ENCODE data around the gene ARVCF. TPM values are rescaled to one million over a fixed set of nuclear protein-coding genes. Genes with fewer than 3 reads are reported as not detected.

ARVCF gene
- total RNA-seq, 1 experiment from 2014 or later = 4.3 TPM

DNA sequence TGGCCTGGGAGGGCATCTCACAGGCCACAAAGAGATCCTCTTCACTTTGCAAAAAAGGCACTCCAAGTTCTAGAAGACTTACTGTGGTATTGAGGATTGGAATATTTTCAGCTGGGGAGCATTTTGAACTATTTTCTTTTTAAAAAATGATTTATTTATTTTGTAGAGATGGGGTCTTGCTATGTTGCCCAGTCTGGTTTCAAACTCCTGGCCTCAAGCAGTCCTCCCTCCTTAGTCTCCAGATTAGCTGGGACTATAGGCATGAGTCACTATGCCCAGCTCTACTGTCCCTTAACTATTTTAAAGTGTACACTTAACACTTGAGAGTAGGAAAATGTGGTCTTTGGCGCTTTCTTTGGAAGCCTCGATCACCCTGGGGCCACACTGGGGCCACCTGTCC is 38.5 kb upstream of the ARVCF start:
- Histone ChIP-seq H3K36me3 (ENCODE audit: insufficient read depth, low read length) (peaks cover 3% of the 10 kb centered on the region; the same call in 1 of the 2 replicates), H3K9me2 (replicated peaks; ENCODE audit: insufficient read depth, low read length) (no peaks in the 10 kb centered on the region), H3K4me3 (ENCODE audit: low read length) (no peak overlapping the region), H3K27me3 (ENCODE audit: low read length) (no peaks in the 10 kb centered on the region), H3K4me2 (ENCODE audit: low read depth, low read length, poor library complexity, severe bottlenecking) (no peak overlapping the region), H3K9me3 (ENCODE audit: low read length) (no peaks in the 10 kb centered on the region), H4K20me1 (ENCODE audit: insufficient read depth, low read depth, low read length) (no peaks in the 10 kb centered on the region), H3K4me1 (ENCODE audit: low read length) (no peaks in the 10 kb centered on the region), H3K9ac (ENCODE audit: low read length) (no peak overlapping the region), H3K27ac (ENCODE audit: low read length) (no peak overlapping the region), H2AFZ (ENCODE audit: low read length) (no peak overlapping the region), H3K79me2 (ENCODE audit: low read length) (no peaks in the 10 kb centered on the region)
- DNase-seq = no peak

- no peak overlapping the region for H3K9ac ChIP-seq (ENCODE audit: low read length)
Measured at GRCh38 chr22:20054485-20054884, 37.9 kb upstream of the ARVCF start.

GRCh38 chr22:20054034-20054427 is 37.4 kb upstream of the ARVCF start:
- peaks cover 5% of the 10 kb centered on the region for H3K36me3 ChIP-seq (ENCODE audit: insufficient read depth, low read length)

More at GRCh38 chr22:20054485-20054884, 37.9 kb upstream of the ARVCF start:
- Histone ChIP-seq H3K4me3 (ENCODE audit: low read length) (no peak overlapping the region), H3K9me2 (replicated peaks; ENCODE audit: insufficient read depth, low read length) (no peaks in the 10 kb centered on the region), H3K79me2 (ENCODE audit: low read length) (peaks cover 3% of the 10 kb centered on the region; the same call in 1 of the 2 replicates), H3K36me3 (ENCODE audit: insufficient read depth, low read length) (peaks cover 3% of the 10 kb centered on the region; the same call in 1 of the 2 replicates), H3K27ac (ENCODE audit: low read length) (no peak overlapping the region), H3K4me2 (ENCODE audit: low read depth, low read length, poor library complexity, severe bottlenecking) (no peak overlapping the region), H3K27me3 (ENCODE audit: low read length) (no peaks in the 10 kb centered on the region), H3K9me3 (ENCODE audit: low read length) (no peaks in the 10 kb centered on the region), H2AFZ (ENCODE audit: low read length) (no peak overlapping the region), H3K4me1 (ENCODE audit: low read length) (no peaks in the 10 kb centered on the region), H4K20me1 (ENCODE audit: insufficient read depth, low read depth, low read length) (no peaks in the 10 kb centered on the region)
- no peak for DNase-seq

GRCh38 chr22:20053407-20054033 is 36.9 kb upstream of the ARVCF start:
- DNase-seq = no peak
- no peak overlapping the region for H3K4me2 ChIP-seq (ENCODE audit: low read depth, low read length, poor library complexity, severe bottlenecking)
- H3K27me3 ChIP-seq (ENCODE audit: low read length) = no peaks in the 10 kb centered on the region
- peaks cover 8% of the 10 kb centered on the region for H3K36me3 ChIP-seq (ENCODE audit: insufficient read depth, low read length)
- no peak overlapping the region for H3K9ac ChIP-seq (ENCODE audit: low read length)
- H3K4me3 ChIP-seq (ENCODE audit: low read length) = no peak overlapping the region
- no peaks in the 10 kb centered on the region for H3K4me1 ChIP-seq (ENCODE audit: low read length)
- no peak overlapping the region for H3K27ac ChIP-seq (ENCODE audit: low read length)
- no peaks in the 10 kb centered on the region for H3K9me3 ChIP-seq (ENCODE audit: low read length)
- peaks cover 8% of the 10 kb centered on the region; the same call in 1 of the 2 replicates for H3K79me2 ChIP-seq (ENCODE audit: low read length)
- H3K9me2 ChIP-seq (replicated peaks; ENCODE audit: insufficient read depth, low read length) = no peaks in the 10 kb centered on the region
- no peak overlapping the region for H2AFZ ChIP-seq (ENCODE audit: low read length)
- no peaks in the 10 kb centered on the region for H4K20me1 ChIP-seq (ENCODE audit: insufficient read depth, low read depth, low read length)

More at GRCh38 chr22:20054034-20054427, 37.4 kb upstream of the ARVCF start:
- Histone ChIP-seq H4K20me1 (ENCODE audit: insufficient read depth, low read depth, low read length) (no peaks in the 10 kb centered on the region), H3K79me2 (ENCODE audit: low read length) (peaks cover 5% of the 10 kb centered on the region; the same call in 1 of the 2 replicates), H3K4me3 (ENCODE audit: low read length) (no peak overlapping the region), H3K27ac (ENCODE audit: low read length) (no peak overlapping the region), H3K27me3 (ENCODE audit: low read length) (no peaks in the 10 kb centered on the region), H3K9me3 (ENCODE audit: low read length) (no peaks in the 10 kb centered on the region), H3K4me2 (ENCODE audit: low read depth, low read length, poor library complexity, severe bottlenecking) (no peak overlapping the region), H3K9me2 (replicated peaks; ENCODE audit: insufficient read depth, low read length) (no peaks in the 10 kb centered on the region), H3K9ac (ENCODE audit: low read length) (no peak overlapping the region), H2AFZ (ENCODE audit: low read length) (no peak overlapping the region), H3K4me1 (ENCODE audit: low read length) (no peaks in the 10 kb centered on the region)
- DNase-seq = no peak

GRCh38 chr22:20052309-20053259 is 36.0 kb upstream of the ARVCF start:
- Histone ChIP-seq H3K4me3 (ENCODE audit: low read length) (no peak overlapping the region), H3K36me3 (ENCODE audit: insufficient read depth, low read length) (peaks cover 13% of the 10 kb centered on the region), H3K4me1 (ENCODE audit: low read length) (no peaks in the 10 kb centered on the region), H3K4me2 (ENCODE audit: low read depth, low read length, poor library complexity, severe bottlenecking) (no peak overlapping the region), H4K20me1 (ENCODE audit: insufficient read depth, low read depth, low read length) (no peaks in the 10 kb centered on the region), H3K9me3 (ENCODE audit: low read length) (no peaks in the 10 kb centered on the region), H3K9me2 (replicated peaks; ENCODE audit: insufficient read depth, low read length) (no peaks in the 10 kb centered on the region), H3K9ac (ENCODE audit: low read length) (no peak overlapping the region), H3K27me3 (ENCODE audit: low read length) (no peaks in the 10 kb centered on the region), H2AFZ (ENCODE audit: low read length) (no peak overlapping the region), H3K27ac (ENCODE audit: low read length) (no peak overlapping the region), H3K79me2 (ENCODE audit: low read length) (peaks cover 9% of the 10 kb centered on the region; the same call in 1 of the 2 replicates)
- no peak for DNase-seq

DNA sequence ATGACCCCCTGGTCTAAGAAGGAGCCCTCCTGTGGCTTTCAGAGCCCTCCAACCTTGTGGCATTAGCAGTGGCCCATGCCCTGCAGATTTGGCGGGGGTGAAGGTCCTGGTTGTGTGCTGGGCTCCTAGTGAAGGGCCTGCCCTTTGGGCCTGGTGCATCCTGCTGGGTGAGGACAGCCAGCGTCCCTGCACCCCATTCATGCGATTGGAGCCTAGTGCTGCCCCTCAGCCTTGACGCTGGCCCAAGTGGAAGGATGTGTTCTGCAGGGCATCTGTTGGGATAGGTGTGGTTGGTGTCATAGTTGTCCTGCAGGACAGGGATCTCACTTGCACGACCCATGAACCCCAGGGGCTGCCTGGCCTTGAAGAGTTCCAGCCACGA is 35.3 kb upstream of the ARVCF start:
- no peak overlapping the region for H3K9ac ChIP-seq (ENCODE audit: low read length)
- no peak overlapping the region for H3K27ac ChIP-seq (ENCODE audit: low read length)
- no peak overlapping the region for H2AFZ ChIP-seq (ENCODE audit: low read length)
- no peak overlapping the region for H3K4me2 ChIP-seq (ENCODE audit: low read depth, low read length, poor library complexity, severe bottlenecking)
- H4K20me1 ChIP-seq (ENCODE audit: insufficient read depth, low read depth, low read length) = no peaks in the 10 kb centered on the region
- peaks cover 13% of the 10 kb centered on the region for H3K79me2 ChIP-seq (ENCODE audit: low read length)
- peaks cover 16% of the 10 kb centered on the region for H3K36me3 ChIP-seq (ENCODE audit: insufficient read depth, low read length)
- no peak for DNase-seq
- H3K27me3 ChIP-seq (ENCODE audit: low read length) = no peaks in the 10 kb centered on the region
- no peak overlapping the region for H3K4me3 ChIP-seq (ENCODE audit: low read length)
- no peaks in the 10 kb centered on the region for H3K9me2 ChIP-seq (replicated peaks; ENCODE audit: insufficient read depth, low read length)
- no peaks in the 10 kb centered on the region for H3K4me1 ChIP-seq (ENCODE audit: low read length)
- H3K9me3 ChIP-seq (ENCODE audit: low read length) = no peaks in the 10 kb centered on the region

DNA sequence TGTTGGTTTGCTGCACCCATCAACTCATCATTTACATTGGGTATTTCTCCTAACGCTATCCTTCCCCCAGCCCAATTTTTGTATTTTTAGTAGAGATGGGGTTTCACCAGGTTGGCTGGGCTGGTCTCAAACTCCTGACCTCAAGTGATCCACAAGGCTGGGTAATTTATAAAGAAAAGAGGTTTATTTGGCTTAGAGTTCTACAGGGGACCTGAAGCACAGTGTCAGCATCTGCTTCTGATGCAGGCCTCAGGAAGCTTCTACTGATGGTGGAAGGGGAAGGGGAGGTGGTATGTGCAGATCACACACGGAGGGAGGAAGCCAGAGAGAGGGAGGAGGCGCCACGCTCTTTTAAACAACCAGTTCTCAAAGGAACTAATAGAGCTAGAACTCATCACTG is 30.1 kb upstream of the ARVCF start:
- Histone ChIP-seq H3K9me3 (ENCODE audit: low read length) (no peaks in the 10 kb centered on the region), H2AFZ (ENCODE audit: low read length) (no peak overlapping the region), H3K4me3 (ENCODE audit: low read length) (no peak overlapping the region), H3K4me2 (ENCODE audit: low read depth, low read length, poor library complexity, severe bottlenecking) (no peak overlapping the region), H3K9me2 (replicated peaks; ENCODE audit: insufficient read depth, low read length) (no peaks in the 10 kb centered on the region), H3K79me2 (ENCODE audit: low read length) (peaks cover 35% of the 10 kb centered on the region), H3K36me3 (ENCODE audit: insufficient read depth, low read length) (peaks cover 40% of the 10 kb centered on the region), H4K20me1 (ENCODE audit: insufficient read depth, low read depth, low read length) (no peaks in the 10 kb centered on the region), H3K27ac (ENCODE audit: low read length) (no peak overlapping the region), H3K27me3 (ENCODE audit: low read length) (no peaks in the 10 kb centered on the region), H3K9ac (ENCODE audit: low read length) (no peak overlapping the region), H3K4me1 (ENCODE audit: low read length) (0 out of 2 replicates have a peak, but pooled peaks cover 4% of the 10 kb centered on the region)
- no peak for DNase-seq

DNA sequence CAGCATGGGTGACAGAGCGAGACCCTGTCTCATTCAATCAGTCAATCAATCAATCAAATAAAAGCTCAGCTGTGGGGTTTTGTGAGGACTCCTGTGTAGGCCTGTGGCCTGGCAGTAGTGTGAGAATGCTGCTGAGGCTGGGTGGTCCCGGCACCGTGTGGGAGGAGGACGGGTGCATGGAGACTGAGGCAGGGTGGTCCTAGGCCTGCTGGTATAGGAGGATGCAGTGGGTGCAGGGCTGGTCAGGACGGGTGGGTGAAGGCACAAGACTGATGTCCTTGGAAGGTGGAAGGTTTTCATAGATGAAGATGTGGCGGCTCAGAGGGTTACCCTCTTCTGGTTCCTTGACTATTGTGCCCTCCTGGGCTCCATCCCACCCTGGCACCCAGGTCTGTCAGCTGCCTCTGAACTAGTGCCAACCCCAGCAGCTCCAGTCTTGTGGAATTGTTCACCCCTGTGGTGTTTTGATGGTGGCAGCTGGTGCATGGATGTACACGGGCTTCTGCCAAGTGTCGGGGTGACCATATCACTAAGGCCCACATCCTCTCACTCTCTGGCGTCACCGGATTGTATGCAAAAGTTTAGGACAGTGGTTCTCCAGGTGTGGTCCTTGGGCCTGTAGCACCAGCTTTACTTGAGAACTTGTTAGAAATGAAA is 28.0 kb upstream of the ARVCF start:
- peaks cover 45% of the 10 kb centered on the region for H3K36me3 ChIP-seq (ENCODE audit: insufficient read depth, low read length)
- no peak for DNase-seq
- H3K4me1 ChIP-seq (ENCODE audit: low read length) = 0 out of 2 replicates have a peak, but pooled peaks cover 4% of the 10 kb centered on the region
- H3K9ac ChIP-seq (ENCODE audit: low read length) = no peak overlapping the region
- no peak overlapping the region for H2AFZ ChIP-seq (ENCODE audit: low read length)
- H3K4me2 ChIP-seq (ENCODE audit: low read depth, low read length, poor library complexity, severe bottlenecking) = no peak overlapping the region
- H3K9me3 ChIP-seq (ENCODE audit: low read length) = no peaks in the 10 kb centered on the region
- H3K79me2 ChIP-seq (ENCODE audit: low read length) = peaks cover 34% of the 10 kb centered on the region
- no peak overlapping the region for H3K4me3 ChIP-seq (ENCODE audit: low read length)
- no peaks in the 10 kb centered on the region for H3K9me2 ChIP-seq (replicated peaks; ENCODE audit: insufficient read depth, low read length)
- no peaks in the 10 kb centered on the region for H4K20me1 ChIP-seq (ENCODE audit: insufficient read depth, low read depth, low read length)
- H3K27me3 ChIP-seq (ENCODE audit: low read length) = no peaks in the 10 kb centered on the region
- no peak overlapping the region for H3K27ac ChIP-seq (ENCODE audit: low read length)
